K562 (cell line): ENCODE measurements around the gene PDE3A. TPM values are rescaled to one million over a fixed set of nuclear protein-coding genes. Genes with fewer than 3 reads are reported as not detected.

ENCODE experiments used
- polyA plus RNA-seq, 8 experiments: library from polyadenylated mRNA; depleted of rRNA in 4 of 8; stranded (reverse) in 5 of 8; unstranded in 3 of 8; fragments of >200 nt; fragmentation: Nextera tagmentation in 2 of 8; fragmentation: Illumina TruSeq in 1 of 8; extraction: Ambion mirVana in 2 of 8; extraction: Trizol in 1 of 8; gene quantifications; 2 replicates each; pipeline versions ENCODE4 v1.2.1 to v1.2.3, GENCODE V29; 2011 to 2014; ENCODE audit warnings: inconsistent platforms in 1 of 8, missing spikeins in 1 of 8
- total RNA-seq, 7 experiments: library from RNA; depleted of rRNA in 6 of 7; stranded (reverse); fragments of >200 nt in 6 of 7; fragmentation: Illumina TruSeq in 2 of 7; extraction: Trizol in 2 of 7; gene quantifications; 2 replicates each; pipeline versions ENCODE4 v1.2.1 to v1.2.3, GENCODE V29; 2011 to 2021; ENCODE audit warnings: low replicate concordance in 1 of 7
- TF ChIP-seq, protein P1 (sequence below), 2 experiments: fragments of 450-650 bp in 1 of 2; sonication (generic) in 1 of 2; formaldehyde crosslinking in 1 of 2; IDR thresholded peaks; 2 replicates each; pipeline versions ENCODE4 v1.7.1 to v1.9.0; 2016 to 2022; ENCODE audit warnings: inconsistent platforms in 1 of 2, mild to moderate bottlenecking in 1 of 2, missing genetic modification reagents in 1 of 2

The PDE3A gene
- total and polyA plus RNA-seq, 9 of the 15 experiments (the other 6 are each of a cell fraction or from before 2014, with no cell fraction given): 0.02 TPM; not detected in 8

- TF ChIP-seq, protein P1, sequence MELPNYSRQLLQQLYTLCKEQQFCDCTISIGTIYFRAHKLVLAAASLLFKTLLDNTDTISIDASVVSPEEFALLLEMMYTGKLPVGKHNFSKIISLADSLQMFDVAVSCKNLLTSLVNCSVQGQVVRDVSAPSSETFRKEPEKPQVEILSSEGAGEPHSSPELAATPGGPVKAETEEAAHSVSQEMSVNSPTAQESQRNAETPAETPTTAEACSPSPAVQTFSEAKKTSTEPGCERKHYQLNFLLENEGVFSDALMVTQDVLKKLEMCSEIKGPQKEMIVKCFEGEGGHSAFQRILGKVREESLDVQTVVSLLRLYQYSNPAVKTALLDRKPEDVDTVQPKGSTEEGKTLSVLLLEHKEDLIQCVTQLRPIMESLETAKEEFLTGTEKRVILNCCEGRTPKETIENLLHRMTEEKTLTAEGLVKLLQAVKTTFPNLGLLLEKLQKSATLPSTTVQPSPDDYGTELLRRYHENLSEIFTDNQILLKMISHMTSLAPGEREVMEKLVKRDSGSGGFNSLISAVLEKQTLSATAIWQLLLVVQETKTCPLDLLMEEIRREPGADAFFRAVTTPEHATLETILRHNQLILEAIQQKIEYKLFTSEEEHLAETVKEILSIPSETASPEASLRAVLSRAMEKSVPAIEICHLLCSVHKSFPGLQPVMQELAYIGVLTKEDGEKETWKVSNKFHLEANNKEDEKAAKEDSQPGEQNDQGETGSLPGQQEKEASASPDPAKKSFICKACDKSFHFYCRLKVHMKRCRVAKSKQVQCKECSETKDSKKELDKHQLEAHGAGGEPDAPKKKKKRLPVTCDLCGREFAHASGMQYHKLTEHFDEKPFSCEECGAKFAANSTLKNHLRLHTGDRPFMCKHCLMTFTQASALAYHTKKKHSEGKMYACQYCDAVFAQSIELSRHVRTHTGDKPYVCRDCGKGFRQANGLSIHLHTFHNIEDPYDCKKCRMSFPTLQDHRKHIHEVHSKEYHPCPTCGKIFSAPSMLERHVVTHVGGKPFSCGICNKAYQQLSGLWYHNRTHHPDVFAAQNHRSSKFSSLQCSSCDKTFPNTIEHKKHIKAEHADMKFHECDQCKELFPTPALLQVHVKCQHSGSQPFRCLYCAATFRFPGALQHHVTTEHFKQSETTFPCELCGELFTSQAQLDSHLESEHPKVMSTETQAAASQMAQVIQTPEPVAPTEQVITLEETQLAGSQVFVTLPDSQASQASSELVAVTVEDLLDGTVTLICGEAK (IDR thresholded peaks at IDR 0.05): no peak
- TF ChIP-seq, protein P1 (CRISPR knock-in tag; IDR thresholded peaks at IDR 0.05): no peak
These were observed 208.7 kb downstream of the PDE3A start (continued) for GRCh38 chr12:20577054-20577453.
